Panc1 (cell line): ENCODE data around the gene POLG2. TPM values are rescaled to one million over a fixed set of nuclear protein-coding genes. Genes with fewer than 3 reads are reported as not detected.

Source experiments
- ATAC-seq: fragments of 200-7000 bp; cut with Tn5 transposase; 2 replicates; pipeline ENCODE4 v1.9.1; 2020; ENCODE audit warnings: mild to moderate bottlenecking, moderate library complexity
- Bru-seq: library from RNA; stranded (reverse); fragments of 400-500 nt; gene quantifications from one replicate; lab custom pipeline; 2021; lab: Mats Ljungman, UMichigan
- BruChase-seq, 2 experiments: library from RNA; stranded (reverse); fragments of 400-500 nt; gene quantifications; one replicate each; lab custom pipeline; 2021; lab: Mats Ljungman, UMichigan
- BruUV-seq: library from RNA; stranded (reverse); fragments of 400-500 nt; replicated peaks from 2 replicates; lab custom pipeline; 2021; lab: Mats Ljungman, UMichigan
- CTCF ChIA-PET: fragments of 300-600 bp; sonication (Branson Sonifier 250); formaldehyde crosslinking; loops from one replicate; lab custom pipeline; 2022; ENCODE audit warnings: antibody characterized with exemption; lab: Charles Lee
- POLR2A ChIA-PET: fragments of 300-600 bp; sonication (Branson Sonifier 250); formaldehyde crosslinking; loops from one replicate; lab custom pipeline; 2022; ENCODE audit warnings: antibody characterized with exemption; lab: Charles Lee
- DNase-seq: peaks from one replicate; pipeline ENCODE4 v3.0.0-alpha.2; 2010; ENCODE audit warnings: low read depth, low spot score
- H3K27ac ChIP-seq: 2 replicates; pipeline ENCODE4 v1.5.1; 2011; ENCODE audit warnings: mild to moderate bottlenecking, low read length, inconsistent platforms
- H3K27me3 ChIP-seq: fragments of 200-500 bp; sonication (Bioruptor generic); 2 replicates; pipeline ENCODE4 v1.6.0; 2014; ENCODE audit warnings: low read length, inconsistent platforms; ENCODE audit not compliant: control insufficient read depth, insufficient read depth
- H3K36me3 ChIP-seq: fragments of 200-500 bp; sonication (Bioruptor generic); 2 replicates; pipeline ENCODE4 v1.5.1; 2014; ENCODE audit warnings: inconsistent platforms, mild to moderate bottlenecking, low read length, moderate library complexity; ENCODE audit not compliant: control insufficient read depth, insufficient read depth
- H3K4me1 ChIP-seq: 2 replicates; pipeline ENCODE4 v1.5.1; 2011; ENCODE audit warnings: inconsistent platforms, mild to moderate bottlenecking, low read length, moderate library complexity; ENCODE audit not compliant: control insufficient read depth, insufficient read depth
- H3K4me3 ChIP-seq, 2 experiments: 2 replicates each; pipeline ENCODE4 v1.5.1; 2011 to 2012; ENCODE audit warnings: low read depth in 2 of 2, low read length in 2 of 2, mild to moderate bottlenecking in 2 of 2, inconsistent platforms in 1 of 2, moderate library complexity in 1 of 2
- H3K9me3 ChIP-seq: fragments of 200-500 bp; sonication (Bioruptor generic); 2 replicates; pipeline ENCODE4 v1.5.1; 2014; ENCODE audit warnings: low read depth, mild to moderate bottlenecking, inconsistent platforms, low read length, moderate library complexity; ENCODE audit not compliant: control insufficient read depth, insufficient read depth
- CTCF ChIP-seq: fragments of 450-650 bp; IDR thresholded peaks from 2 replicates; pipeline ENCODE4 v1.5.1; 2017; ENCODE audit warnings: mild to moderate bottlenecking
- POLR2AphosphoS5 ChIP-seq: IDR thresholded peaks from 2 replicates; pipeline ENCODE4 v1.6.1; 2012; ENCODE audit warnings: mild to moderate bottlenecking, low read depth, low read length, moderate library complexity
- REST ChIP-seq, 2 experiments: IDR thresholded peaks; 2 replicates each; pipeline ENCODE4 v1.6.1; 2011 to 2012; ENCODE audit warnings: low read depth in 2 of 2, control low read depth in 1 of 2, low read length in 1 of 2, mild to moderate bottlenecking in 1 of 2, moderate library complexity in 1 of 2; ENCODE audit not compliant: insufficient read depth in 1 of 2
- SIN3A ChIP-seq: IDR thresholded peaks from 2 replicates; pipeline ENCODE4 v1.6.1; 2012; ENCODE audit warnings: low read depth, mild to moderate bottlenecking, low read length, moderate library complexity, borderline replicate concordance; ENCODE audit not compliant: insufficient read depth
- TCF7L2 ChIP-seq: IDR thresholded peaks from 2 replicates; pipeline ENCODE4 v1.6.1; 2011; ENCODE audit warnings: mild to moderate bottlenecking, low read depth, low read length, inconsistent platforms
- in situ Hi-C: cut with HindIII; loops from 2 replicates; pipeline ENCODE4 v1.10.0; 2016; ENCODE audit warnings: low sequenced_read_pairs, low pct_unique_long_range_greater_than_20kb
- intact Hi-C: fragments of 100-400 bp; cut with micrococcal nuclease; formaldehyde crosslinking; loops from one replicate; pipeline ENCODE4 v1.10.0; 2022; ENCODE audit not compliant: unreplicated experiment
- long read RNA-seq: library from polyadenylated mRNA; unstranded; transcript quantifications from one replicate; pipeline ENCODE4 v2.0.0, GENCODE V29; 2021; ENCODE audit not compliant: unreplicated experiment
- polyA plus RNA-seq: library from polyadenylated mRNA; unstranded; fragments of >200 nt; gene quantifications from one replicate; pipeline ENCODE4 v1.2.1, GENCODE V29; 2012; ENCODE audit warnings: missing spikeins; ENCODE audit not compliant: insufficient read length
- total RNA-seq: library from RNA; stranded (reverse); gene quantifications from one replicate; pipeline ENCODE4 v1.2.1, GENCODE V29; 2021; ENCODE audit not compliant: unreplicated experiment

POLG2 gene
- total RNA-seq, result 19.6 TPM
- polyA plus RNA-seq, result 7.7 TPM
- Bru-seq, nascent RNA, result percentile 71 among the genes with signal in this experiment
- BruChase-seq, experiment 1, labeled RNA remaining after a 2-hour chase, result percentile 78 among the genes with signal in this experiment
- BruChase-seq, experiment 2, labeled RNA remaining after a 6-hour chase, result percentile 75 among the genes with signal in this experiment
- long read RNA-seq, transcript POLG2-201 (8 exons, 1,564 nt), result major isoform, 9 of 25 reads
- long read RNA-seq, partial matches to known transcripts, result 5 of 25 reads
- long read RNA-seq, other reads (novel, unspliced or antisense), result 9 of 25 reads

DNA sequence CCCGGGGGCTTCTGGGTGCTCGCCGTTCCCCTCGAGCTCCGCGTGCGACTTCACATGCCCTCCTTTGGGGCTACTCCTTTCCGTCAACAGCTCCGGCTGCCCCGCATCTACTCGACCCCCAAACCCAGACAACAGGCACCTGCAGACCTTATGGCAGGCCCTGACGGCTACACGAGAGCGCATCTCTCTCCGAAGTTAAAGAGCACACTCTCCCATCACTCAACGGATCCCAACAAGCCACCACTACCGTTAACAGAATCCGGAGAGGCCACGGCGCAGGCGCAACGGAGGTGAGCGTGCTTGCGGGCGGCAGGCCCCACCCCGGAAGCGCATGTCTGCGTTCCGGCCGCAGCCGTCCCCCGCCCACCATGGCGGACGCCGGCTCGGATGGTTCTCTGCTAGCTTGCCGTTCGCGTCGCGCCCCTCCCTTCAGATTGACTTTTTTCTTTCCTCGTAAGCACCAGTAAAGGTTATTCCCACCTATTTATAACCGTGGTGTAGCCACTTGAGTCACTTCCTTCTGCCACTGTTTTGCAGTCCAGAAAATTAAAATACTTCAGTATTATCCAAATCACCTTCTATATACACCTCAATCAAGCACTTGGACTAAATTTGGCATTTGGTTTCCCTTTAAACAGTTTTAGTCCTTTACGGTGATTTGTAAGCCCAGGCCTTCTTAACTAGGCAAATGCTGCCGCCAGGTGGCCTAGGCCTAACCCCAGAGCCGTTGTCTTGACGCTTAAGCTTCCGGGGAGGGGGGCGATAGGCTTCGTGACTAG is at the start of gene POLG2:
POLG2 (minus strand) TSS at position 269 of the 779 bp plus-strand sequence; CDS start at position 183, 86 bp downstream.
- no TSS peak for BruUV-seq
- in situ Hi-C loops (no loop called here), intact Hi-C loops (no loop called here)
- Histone ChIP-seq H3K9me3 (no peaks in the 10 kb centered on the region), H3K4me1 (peaks cover 39% of the 10 kb centered on the region), H3K27ac (peak within 1 kb of the TSS; percentile 93), H3K27me3 (no peaks in the 10 kb centered on the region), H3K36me3 (peaks cover 42% of the 10 kb centered on the region), H3K4me3 (peak within 1 kb of the TSS; percentile 90 to 93)
- TF ChIP-seq SIN3A (no peak), CTCF (peak; percentile 66), REST (IDR thresholded peaks at IDR 0.05; ENCODE audit: insufficient read depth in 1 of 2, low read depth in 2 of 2, low read length in 1 of 2) (no peak), POLR2AphosphoS5 (peak; percentile 94)
- ChIA-PET CTCF (interaction anchor here (0.7 kb wide), 1 partner anchor 201 kb away, joined by 3 read pairs; no protein-coding TSS in a partner anchor), POLR2A (interaction anchor here (0.6 to 0.9 kb wide), 6 partner anchors 8 to 197 kb away, joined by 3 to 6 read pairs (median 4); partner anchors contain the start of gene CEP95)
- peak; percentile 92 for ATAC-seq
- DNase-seq, result no peak

DNA sequence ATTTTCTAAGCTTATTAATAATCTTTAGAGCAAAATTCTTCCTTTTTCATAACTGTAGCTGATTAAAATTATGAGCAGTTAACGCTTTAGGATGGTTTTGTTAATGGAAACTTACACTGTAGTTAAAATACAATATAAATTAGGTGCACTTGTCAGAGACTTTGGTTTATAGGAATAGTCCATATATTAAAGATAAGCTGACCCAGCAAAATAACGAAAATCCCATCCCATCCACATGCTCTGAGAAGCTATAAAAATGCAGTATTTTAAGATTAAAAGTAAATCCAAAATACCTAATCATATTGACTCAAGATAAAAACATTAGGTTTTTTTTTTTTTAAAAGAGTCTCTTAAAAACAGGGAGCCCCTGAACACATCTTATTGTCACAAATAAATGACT is 47.9 kb upstream of the POLG2 start:
- Histone ChIP-seq H3K9me3 (no peaks in the 10 kb centered on the region), H3K27ac (no peak overlapping the region), H3K4me1 (no peaks in the 10 kb centered on the region), H3K4me3 (no peak overlapping the region), H3K27me3 (no peaks in the 10 kb centered on the region), H3K36me3 (peaks cover 7% of the 10 kb centered on the region)
- no peak for ATAC-seq
- intact Hi-C loops, result no loop called here
- ChIA-PET POLR2A (no interaction called here), CTCF (no interaction called here)
- in situ Hi-C loops, result no loop called here
- BruUV-seq, result no TSS peak
- DNase-seq, result no peak
- TF ChIP-seq CTCF (no peak), SIN3A (no peak), POLR2AphosphoS5 (no peak), TCF7L2 (no peak), REST (IDR thresholded peaks at IDR 0.05; ENCODE audit: insufficient read depth in 1 of 2, low read depth in 2 of 2, low read length in 1 of 2) (no peak)
